Transverse colon (tissue), 4 donors: ENCODE data around the gene OR6S1.

Source experiments
- POLR2AphosphoS5 ChIP-seq, 3 donors: sonication (generic); formaldehyde crosslinking; IDR thresholded peaks; one replicate each; pipeline ENCODE4 v1.6.1; 2016; ENCODE audit warnings: antibody characterized with exemption in 3 of 3
- TF ChIP-seq, protein P1 (sequence below), 5 experiments: fragments of 200-600 bp in 3 of 5; fragments of 450-650 bp in 2 of 5; sonication (generic) in 3 of 5; IDR thresholded peaks; 1 replicate in 2 of 5; 2 replicates in 3 of 5; pipeline ENCODE4 v1.5.1; 2016 to 2017; ENCODE audit warnings: antibody characterized with exemption in 5 of 5, inconsistent platforms in 3 of 5, mild to moderate bottlenecking in 2 of 5, moderate library complexity in 1 of 5

DNA sequence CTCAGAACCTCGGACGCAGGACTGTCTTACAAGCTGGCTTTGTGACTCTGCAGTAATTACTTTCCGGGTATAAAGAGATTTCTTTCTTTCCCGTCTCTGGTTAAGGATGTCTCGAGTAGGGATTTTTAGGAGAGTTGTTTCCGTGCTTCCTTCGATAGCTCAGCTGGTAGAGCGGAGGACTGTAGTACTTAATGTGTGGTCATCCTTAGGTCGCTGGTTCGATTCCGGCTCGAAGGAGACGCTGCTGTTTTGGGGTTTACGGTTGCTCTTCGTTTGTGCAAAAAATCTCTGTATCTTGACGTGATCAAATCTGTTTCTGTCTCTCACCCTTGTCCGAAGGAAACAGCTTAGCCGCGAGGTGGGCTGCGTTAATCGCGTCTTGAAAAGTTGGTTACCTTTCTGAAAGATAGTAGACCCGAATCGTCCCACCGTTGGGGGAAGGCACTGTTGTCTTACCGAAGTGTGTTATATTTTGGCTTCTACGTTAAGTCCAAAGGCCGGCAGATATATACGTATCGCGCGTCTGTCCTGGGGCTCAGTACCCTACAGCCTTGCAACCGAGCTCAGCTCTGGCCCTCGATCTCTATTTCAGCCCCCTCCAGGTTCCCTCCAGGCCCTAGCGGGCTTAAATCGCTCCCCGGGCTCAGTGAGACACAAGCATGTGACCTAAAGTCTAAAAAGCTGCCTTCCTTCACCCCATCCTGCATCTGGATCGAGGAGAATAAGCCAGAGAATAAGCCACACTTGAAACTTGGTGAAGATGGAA, 41.8 kb upstream of the OR6S1 start:
- TF ChIP-seq, protein P1, sequence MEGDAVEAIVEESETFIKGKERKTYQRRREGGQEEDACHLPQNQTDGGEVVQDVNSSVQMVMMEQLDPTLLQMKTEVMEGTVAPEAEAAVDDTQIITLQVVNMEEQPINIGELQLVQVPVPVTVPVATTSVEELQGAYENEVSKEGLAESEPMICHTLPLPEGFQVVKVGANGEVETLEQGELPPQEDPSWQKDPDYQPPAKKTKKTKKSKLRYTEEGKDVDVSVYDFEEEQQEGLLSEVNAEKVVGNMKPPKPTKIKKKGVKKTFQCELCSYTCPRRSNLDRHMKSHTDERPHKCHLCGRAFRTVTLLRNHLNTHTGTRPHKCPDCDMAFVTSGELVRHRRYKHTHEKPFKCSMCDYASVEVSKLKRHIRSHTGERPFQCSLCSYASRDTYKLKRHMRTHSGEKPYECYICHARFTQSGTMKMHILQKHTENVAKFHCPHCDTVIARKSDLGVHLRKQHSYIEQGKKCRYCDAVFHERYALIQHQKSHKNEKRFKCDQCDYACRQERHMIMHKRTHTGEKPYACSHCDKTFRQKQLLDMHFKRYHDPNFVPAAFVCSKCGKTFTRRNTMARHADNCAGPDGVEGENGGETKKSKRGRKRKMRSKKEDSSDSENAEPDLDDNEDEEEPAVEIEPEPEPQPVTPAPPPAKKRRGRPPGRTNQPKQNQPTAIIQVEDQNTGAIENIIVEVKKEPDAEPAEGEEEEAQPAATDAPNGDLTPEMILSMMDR (IDR thresholded peaks at IDR 0.05), result no peak
- TF ChIP-seq POLR2AphosphoS5 (IDR thresholded peaks at IDR 0.05), result no peak
